Mesendoderm (in vitro differentiated cells): ENCODE data around the gene IFNGR1.

ENCODE experiments used
- DNase-seq: peaks from one replicate; pipeline ENCODE4 v3.0.0; 2013
- H2AK5ac ChIP-seq: 2 replicates; pipeline ENCODE4 v1.6.1; 2013; ENCODE audit warnings: low read length, inconsistent platforms
- H2BK120ac ChIP-seq: 2 replicates; pipeline ENCODE4 v1.6.1; 2013; ENCODE audit warnings: low read depth, mild to moderate bottlenecking, low read length, moderate library complexity, mixed read lengths
- H2BK15ac ChIP-seq: replicated peaks from 2 replicates; pipeline ENCODE4 v1.6.1; 2013; ENCODE audit warnings: low read depth, mild to moderate bottlenecking, moderate library complexity
- H2BK5ac ChIP-seq: 2 replicates; pipeline ENCODE4 v1.6.1; 2013; ENCODE audit warnings: low read length, inconsistent platforms
- H3K18ac ChIP-seq: 2 replicates; pipeline ENCODE4 v1.6.1; 2013; ENCODE audit warnings: mild to moderate bottlenecking, low read length, mixed read lengths
- H3K23ac ChIP-seq: one replicate; pipeline ENCODE4 v1.6.1; 2013; ENCODE audit warnings: low read length
- H3K27ac ChIP-seq: 2 replicates; pipeline ENCODE4 v1.5.1; 2013; ENCODE audit warnings: low read depth, mild to moderate bottlenecking, inconsistent platforms, low read length, moderate library complexity
- H3K27me3 ChIP-seq: 2 replicates; pipeline ENCODE4 v1.6.1; 2013; ENCODE audit warnings: low read length, control low read depth, mild to moderate bottlenecking, inconsistent platforms; ENCODE audit not compliant: insufficient read depth, poor library complexity
- H3K36me3 ChIP-seq: 2 replicates; pipeline ENCODE4 v1.6.1; 2013; ENCODE audit warnings: low read length, inconsistent platforms; ENCODE audit not compliant: control insufficient read depth, insufficient read depth
- H3K4ac ChIP-seq: one replicate; pipeline ENCODE4 v1.6.1; 2013; ENCODE audit warnings: low read depth, mild to moderate bottlenecking, low read length, moderate library complexity
- H3K4me1 ChIP-seq: 2 replicates; pipeline ENCODE4 v1.6.1; 2013; ENCODE audit warnings: low read depth, low read length, inconsistent platforms; ENCODE audit not compliant: control insufficient read depth
- H3K4me2 ChIP-seq: 2 replicates; pipeline ENCODE4 v1.6.1; 2013; ENCODE audit warnings: low read length
- H3K4me3 ChIP-seq: 2 replicates; pipeline ENCODE4 v1.5.1; 2013; ENCODE audit warnings: mild to moderate bottlenecking, low read length
- H3K56ac ChIP-seq: one replicate; pipeline ENCODE4 v1.6.1; 2013; ENCODE audit warnings: low read length
- H3K79me1 ChIP-seq: 2 replicates; pipeline ENCODE4 v1.6.1; 2013; ENCODE audit warnings: low read length, inconsistent platforms
- H3K79me2 ChIP-seq: 2 replicates; pipeline ENCODE4 v1.6.1; 2013; ENCODE audit warnings: mild to moderate bottlenecking, low read length; ENCODE audit not compliant: control insufficient read depth, insufficient read depth
- H3K9ac ChIP-seq: 2 replicates; pipeline ENCODE4 v1.6.1; 2013; ENCODE audit warnings: low read length, inconsistent platforms
- H4K5ac ChIP-seq: one replicate; pipeline ENCODE4 v1.6.1; 2013; ENCODE audit warnings: low read length
- H4K8ac ChIP-seq: one replicate; pipeline ENCODE4 v1.6.1; 2013; ENCODE audit warnings: low read depth, mild to moderate bottlenecking, control low read depth, low read length, moderate library complexity
- WGBS: extraction: QIAGEN DNeasy Blood & Tissue Kit; methylation state at CpG from one replicate; pipeline ENCODE4 v1.1.7; 2013; ENCODE audit warnings: low lambda C conversion rate, missing lambda C conversion rate; ENCODE audit not compliant: insufficient coverage; ENCODE audit errors: extremely low coverage; 5-methylcytosine and 5-hydroxymethylcytosine counted together

The IFNGR1 gene

GRCh38 chr6:137191236-137191635 lies 27.9 kb downstream of the IFNGR1 start:
- H4K8ac ChIP-seq = no peak overlapping the region
- H2AK5ac ChIP-seq = no peak overlapping the region
- no peak overlapping the region for H3K9ac ChIP-seq
- no peak overlapping the region for H3K4ac ChIP-seq
- no peak overlapping the region for H2BK15ac ChIP-seq
- H3K4me1 ChIP-seq = no peaks in the 10 kb centered on the region
- H2BK5ac ChIP-seq = no peak overlapping the region
- H3K27ac ChIP-seq = no peak overlapping the region
- H2BK120ac ChIP-seq = no peak overlapping the region
- no peak for DNase-seq
- no peak overlapping the region for H3K23ac ChIP-seq
- no peaks in the 10 kb centered on the region for H3K36me3 ChIP-seq
- H3K4me2 ChIP-seq = no peak overlapping the region
- WGBS = no CpG with 5 or more reads among the region's 3 CpGs
- no peaks in the 10 kb centered on the region for H3K27me3 ChIP-seq
- no peak overlapping the region for H4K5ac ChIP-seq
- H3K79me2 ChIP-seq = no peaks in the 10 kb centered on the region
- H3K79me1 ChIP-seq = no peaks in the 10 kb centered on the region
- no peak overlapping the region for H3K18ac ChIP-seq
- H3K4me3 ChIP-seq = no peak overlapping the region
- no peak overlapping the region for H3K56ac ChIP-seq

GRCh38 chr6:137190583-137191094 lies 28.5 kb downstream of the IFNGR1 start:
- no peaks in the 10 kb centered on the region for H3K79me1 ChIP-seq
- no peak overlapping the region for H4K5ac ChIP-seq
- no peak overlapping the region for H2BK15ac ChIP-seq
- no peaks in the 10 kb centered on the region for H3K36me3 ChIP-seq
- H2BK120ac ChIP-seq = no peak overlapping the region
- no peak for DNase-seq
- H3K79me2 ChIP-seq = no peaks in the 10 kb centered on the region
- no peak overlapping the region for H3K18ac ChIP-seq
- H3K27ac ChIP-seq = no peak overlapping the region
- H4K8ac ChIP-seq = no peak overlapping the region
- H2BK5ac ChIP-seq = no peak overlapping the region
- no peak overlapping the region for H3K4me2 ChIP-seq
- no peak overlapping the region for H3K23ac ChIP-seq
- no peak overlapping the region for H3K4ac ChIP-seq
- no peak overlapping the region for H3K4me3 ChIP-seq
- no peaks in the 10 kb centered on the region for H3K4me1 ChIP-seq
- H2AK5ac ChIP-seq = no peak overlapping the region
- H3K9ac ChIP-seq = no peak overlapping the region
- no CpG with 5 or more reads among the region's 5 CpGs for WGBS
- no peaks in the 10 kb centered on the region for H3K27me3 ChIP-seq
- no peak overlapping the region for H3K56ac ChIP-seq

GRCh38 chr6:137188855-137189254 lies 30.3 kb downstream of the IFNGR1 start:
- Histone ChIP-seq H4K8ac (no peak overlapping the region), H3K79me2 (no peaks in the 10 kb centered on the region), H2BK15ac (no peak overlapping the region), H3K4me2 (no peak overlapping the region), H3K9ac (no peak overlapping the region), H3K4me3 (no peak overlapping the region), H3K18ac (no peak overlapping the region), H2AK5ac (no peak overlapping the region), H3K36me3 (no peaks in the 10 kb centered on the region), H4K5ac (no peak overlapping the region), H3K27me3 (no peaks in the 10 kb centered on the region), H3K23ac (no peak overlapping the region), H3K4me1 (no peaks in the 10 kb centered on the region), H3K56ac (no peak overlapping the region), H3K79me1 (no peaks in the 10 kb centered on the region), H3K27ac (no peak overlapping the region), H2BK120ac (no peak overlapping the region), H3K4ac (no peak overlapping the region), H2BK5ac (no peak overlapping the region)
- WGBS = 100% methylated on average over 1 of the region's 5 CpGs
- peak; percentile 83 for DNase-seq

DNA sequence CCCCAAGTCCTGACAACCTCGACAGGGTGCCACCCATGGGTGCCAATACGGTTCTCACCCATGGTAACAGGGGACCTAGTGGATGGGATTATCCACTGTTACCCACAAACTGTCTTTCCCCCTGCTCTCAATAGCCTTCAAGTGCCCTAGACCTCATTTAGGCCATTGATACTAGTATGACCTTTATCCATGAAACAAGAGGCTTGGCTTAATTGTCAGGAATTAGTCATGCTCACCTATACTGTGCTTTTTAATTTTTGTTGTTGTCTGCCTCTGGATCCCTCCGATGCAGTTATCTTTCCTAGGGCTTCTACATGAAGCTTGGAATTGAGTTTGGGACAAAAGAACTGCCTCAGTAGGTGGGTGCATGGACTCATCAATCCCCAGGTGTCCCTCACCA lies 33.9 kb downstream of the IFNGR1 start:
- Histone ChIP-seq H4K5ac (no peak overlapping the region), H3K56ac (no peak overlapping the region), H3K23ac (no peak overlapping the region), H3K4me1 (no peaks in the 10 kb centered on the region), H3K4me2 (no peak overlapping the region), H2AK5ac (no peak overlapping the region), H3K79me1 (no peaks in the 10 kb centered on the region), H3K4ac (no peak overlapping the region), H3K18ac (no peak overlapping the region), H3K4me3 (peak overlapping the region; percentile 3), H3K27ac (no peak overlapping the region), H2BK5ac (no peak overlapping the region), H2BK15ac (no peak overlapping the region), H3K79me2 (no peaks in the 10 kb centered on the region), H4K8ac (no peak overlapping the region), H2BK120ac (no peak overlapping the region), H3K9ac (no peak overlapping the region), H3K27me3 (no peaks in the 10 kb centered on the region), H3K36me3 (no peaks in the 10 kb centered on the region)
- WGBS = no CpG with 5 or more reads among the region's 3 CpGs
- DNase-seq = no peak

GRCh38 chr6:137182654-137183073 lies 36.5 kb downstream of the IFNGR1 start:
- no peaks in the 10 kb centered on the region for H3K27me3 ChIP-seq
- H2AK5ac ChIP-seq = no peak overlapping the region
- H4K8ac ChIP-seq = no peak overlapping the region
- no peaks in the 10 kb centered on the region for H3K4me1 ChIP-seq
- H3K23ac ChIP-seq = no peak overlapping the region
- no peak overlapping the region for H3K56ac ChIP-seq
- H3K9ac ChIP-seq = no peak overlapping the region
- H3K4me2 ChIP-seq = no peak overlapping the region
- no peak overlapping the region for H3K27ac ChIP-seq
- H3K79me2 ChIP-seq = no peaks in the 10 kb centered on the region
- H3K36me3 ChIP-seq = no peaks in the 10 kb centered on the region
- no peak overlapping the region for H2BK15ac ChIP-seq
- no peak overlapping the region for H2BK120ac ChIP-seq
- no peaks in the 10 kb centered on the region for H3K79me1 ChIP-seq
- H3K18ac ChIP-seq = no peak overlapping the region
- no peak overlapping the region for H3K4ac ChIP-seq
- no peak overlapping the region for H3K4me3 ChIP-seq
- peak; percentile 5 for DNase-seq
- no peak overlapping the region for H4K5ac ChIP-seq
- H2BK5ac ChIP-seq = no peak overlapping the region

- H3K23ac ChIP-seq = no peak overlapping the region
- no peak overlapping the region for H3K4ac ChIP-seq
- no peak overlapping the region for H3K4me3 ChIP-seq
- H3K4me2 ChIP-seq = no peak overlapping the region
- no peak overlapping the region for H3K27ac ChIP-seq
- no peak overlapping the region for H2AK5ac ChIP-seq
- no peaks in the 10 kb centered on the region for H3K79me2 ChIP-seq
- no peak overlapping the region for H4K8ac ChIP-seq
- peak; percentile 19 for DNase-seq
- no CpG with 5 or more reads among the region's 3 CpGs for WGBS
- no peak overlapping the region for H4K5ac ChIP-seq
- H3K18ac ChIP-seq = no peak overlapping the region
- H3K79me1 ChIP-seq = no peaks in the 10 kb centered on the region
- no peak overlapping the region for H2BK5ac ChIP-seq
- H3K4me1 ChIP-seq = no peaks in the 10 kb centered on the region
- no peak overlapping the region for H2BK15ac ChIP-seq
- no peaks in the 10 kb centered on the region for H3K36me3 ChIP-seq
- no peaks in the 10 kb centered on the region for H3K27me3 ChIP-seq
- H2BK120ac ChIP-seq = no peak overlapping the region
- H3K9ac ChIP-seq = no peak overlapping the region
- no peak overlapping the region for H3K56ac ChIP-seq
Observed at GRCh38 chr6:137181891-137182653, 37.1 kb downstream of the IFNGR1 start.
